Measurements from ENCODE around the gene FPR1.

FPR1 gene

DNA sequence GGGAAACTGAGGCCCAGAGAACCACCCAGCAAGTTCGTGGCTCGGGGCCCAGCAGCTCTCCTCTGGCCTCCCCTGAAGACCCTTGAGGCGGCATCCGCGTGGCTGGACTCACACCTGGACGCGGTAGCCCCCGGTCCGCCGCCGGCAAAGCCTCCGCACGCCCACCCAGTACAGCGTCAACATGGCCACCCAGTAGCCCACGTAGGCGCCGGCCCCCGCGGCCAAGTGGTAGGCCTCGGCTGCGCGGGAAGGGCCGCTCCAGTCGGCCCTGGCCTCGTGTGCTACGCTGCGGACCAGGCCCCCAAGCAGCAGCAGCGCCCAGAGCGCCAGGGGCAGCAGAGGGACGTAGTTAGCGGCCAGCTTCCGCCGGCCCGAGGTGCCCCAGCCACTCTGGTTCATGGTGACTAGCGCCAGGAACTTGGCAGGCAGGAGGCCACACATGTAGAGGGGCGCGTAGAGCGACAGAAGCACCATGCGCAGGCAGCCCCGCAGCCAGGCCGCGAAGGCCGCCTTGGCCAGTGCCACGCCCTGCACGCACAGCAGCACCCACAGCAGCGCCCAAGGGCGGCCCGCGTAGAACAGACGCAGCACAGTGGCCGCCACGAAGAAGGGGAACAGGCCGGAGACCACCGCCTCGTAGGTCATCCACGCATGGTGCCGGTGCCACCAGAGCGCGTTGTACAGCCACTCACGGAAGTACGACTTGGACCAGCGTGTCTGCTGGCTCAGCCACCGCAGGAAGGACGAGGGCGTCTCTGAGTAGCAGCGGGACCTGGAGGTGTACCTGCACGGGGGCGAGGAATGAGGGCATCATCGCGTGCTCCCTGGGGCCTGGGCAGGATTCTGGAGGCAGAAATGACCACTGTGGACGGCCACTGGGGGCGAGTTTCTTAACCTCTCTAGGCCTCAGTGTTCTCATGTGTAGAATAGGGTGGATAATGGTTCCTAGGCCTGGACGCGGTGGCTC is 38.1 kb downstream of the FPR1 start:
- Histone ChIP-seq H3K9ac (ENCODE audit: low read depth, low read length) (no peak overlapping the region), H3K4me1 (ENCODE audit: insufficient read depth, low read length) (no peaks in the 10 kb centered on the region), H3K36me3 (ENCODE audit: insufficient read depth, low read length) (no peaks in the 10 kb centered on the region), H3K9me3 (ENCODE audit: control insufficient read depth, insufficient read depth, low read length) (no peaks in the 10 kb centered on the region)

GRCh38 chr19:51712461-51713081 is 39.1 kb downstream of the FPR1 start:
- H3K9me3 ChIP-seq (ENCODE audit: control insufficient read depth, insufficient read depth, low read length): no peaks in the 10 kb centered on the region
- H3K36me3 ChIP-seq (ENCODE audit: insufficient read depth, low read length): no peaks in the 10 kb centered on the region
- H3K4me1 ChIP-seq (ENCODE audit: insufficient read depth, low read length): no peaks in the 10 kb centered on the region
- H3K9ac ChIP-seq (ENCODE audit: low read depth, low read length): no peak overlapping the region

DNA sequence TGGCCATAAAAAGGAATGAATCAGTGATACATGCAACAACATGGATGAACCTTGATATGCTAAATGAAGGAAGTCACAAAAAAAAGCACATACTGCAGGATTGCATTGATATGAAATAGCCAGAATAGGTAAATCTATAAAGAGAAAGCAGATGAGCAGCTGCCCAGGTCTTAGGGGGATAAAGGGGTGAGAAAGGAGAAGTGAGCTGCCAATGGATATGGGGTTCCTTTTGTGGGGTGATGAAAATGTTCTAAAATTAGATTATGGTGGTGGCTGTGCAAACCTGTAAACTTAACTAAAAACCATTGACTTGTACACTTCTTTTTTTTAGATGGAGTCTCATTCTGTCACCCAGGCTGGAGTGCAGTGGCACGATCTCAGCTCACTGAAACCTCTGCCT is 40.0 kb downstream of the FPR1 start:
- Histone ChIP-seq H3K9me3 (ENCODE audit: control insufficient read depth, insufficient read depth, low read length) (no peaks in the 10 kb centered on the region), H3K9ac (ENCODE audit: low read depth, low read length) (no peak overlapping the region), H3K4me1 (ENCODE audit: insufficient read depth, low read length) (no peaks in the 10 kb centered on the region), H3K36me3 (ENCODE audit: insufficient read depth, low read length) (no peaks in the 10 kb centered on the region)

DNA sequence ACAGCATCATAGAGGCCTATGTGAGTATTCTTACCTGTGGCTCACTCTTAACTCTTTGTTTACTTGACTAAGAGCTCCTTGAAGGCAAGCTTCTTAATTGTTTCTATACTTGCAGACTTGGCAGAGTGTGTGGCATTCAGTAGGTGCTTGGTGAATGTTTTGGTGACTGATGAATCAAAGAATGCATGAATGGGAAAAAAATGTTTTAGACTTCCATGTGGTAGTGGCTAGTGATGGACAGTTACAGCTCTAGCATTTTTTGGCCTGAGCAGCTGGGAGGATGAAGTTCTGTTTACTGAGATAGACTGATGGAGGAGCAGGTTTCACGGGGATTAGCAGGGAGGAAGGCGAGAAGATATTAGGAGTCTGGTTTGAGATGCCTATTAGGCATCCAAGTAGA is 41.5 kb downstream of the FPR1 start:
- Histone ChIP-seq H3K4me1 (ENCODE audit: insufficient read depth, low read length) (no peaks in the 10 kb centered on the region), H3K9ac (ENCODE audit: low read depth, low read length) (no peak overlapping the region), H3K9me3 (ENCODE audit: control insufficient read depth, insufficient read depth, low read length) (no peaks in the 10 kb centered on the region), H3K36me3 (ENCODE audit: insufficient read depth, low read length) (no peaks in the 10 kb centered on the region)

DNA sequence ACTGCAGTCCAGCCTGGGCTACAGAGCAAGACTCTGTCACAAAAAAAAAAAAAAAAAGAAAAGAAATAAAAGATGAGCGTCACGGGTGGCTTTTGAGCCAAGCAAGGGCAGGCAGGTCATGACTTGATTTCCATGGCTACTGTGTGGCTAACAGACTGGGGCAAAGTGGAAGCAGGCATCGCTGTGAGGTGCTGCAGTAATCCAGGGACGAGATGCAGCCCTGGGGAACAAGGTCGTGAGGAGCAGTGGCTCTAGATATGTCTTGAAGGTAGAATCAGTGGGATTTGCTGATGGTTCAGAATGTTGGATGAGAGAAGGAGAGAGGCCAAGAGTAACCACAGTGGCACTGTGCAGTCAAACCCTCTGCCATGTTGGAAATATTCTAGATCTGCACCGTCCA is 42.1 kb downstream of the FPR1 start:
- H3K4me1 ChIP-seq (ENCODE audit: insufficient read depth, low read length): no peaks in the 10 kb centered on the region
- H3K9ac ChIP-seq (ENCODE audit: low read depth, low read length): no peak overlapping the region
- H3K9me3 ChIP-seq (ENCODE audit: control insufficient read depth, insufficient read depth, low read length): no peaks in the 10 kb centered on the region
- no peaks in the 10 kb centered on the region for H3K36me3 ChIP-seq (ENCODE audit: insufficient read depth, low read length)

GRCh38 chr19:51708811-51709210 is 42.9 kb downstream of the FPR1 start:
- Histone ChIP-seq H3K9ac (ENCODE audit: low read depth, low read length) (no peak overlapping the region), H3K36me3 (ENCODE audit: insufficient read depth, low read length) (no peaks in the 10 kb centered on the region), H3K4me1 (ENCODE audit: insufficient read depth, low read length) (no peaks in the 10 kb centered on the region), H3K9me3 (ENCODE audit: control insufficient read depth, insufficient read depth, low read length) (no peaks in the 10 kb centered on the region)

DNA sequence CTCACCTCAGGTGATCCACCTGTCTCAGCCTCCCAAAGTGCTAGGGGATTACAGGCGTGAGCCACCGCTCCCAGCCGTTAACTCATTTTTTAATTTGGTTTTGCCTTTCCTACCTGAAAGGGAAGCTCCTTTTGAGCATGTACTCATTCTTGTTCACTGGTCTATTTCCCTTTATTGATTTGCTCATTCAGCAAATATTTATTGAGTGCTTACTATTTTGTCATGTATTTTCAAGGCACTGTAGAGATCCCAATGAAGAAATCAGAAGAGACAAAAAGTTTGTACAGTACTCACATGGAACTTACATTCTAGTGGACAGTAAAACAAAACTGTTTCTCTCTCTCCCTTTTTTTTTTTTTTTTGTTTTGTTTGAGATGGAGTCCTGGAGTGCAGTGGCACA is 44.8 kb downstream of the FPR1 start:
- Histone ChIP-seq H3K36me3 (ENCODE audit: insufficient read depth, low read length) (no peaks in the 10 kb centered on the region), H3K9ac (ENCODE audit: low read depth, low read length) (no peak overlapping the region), H3K4me1 (ENCODE audit: insufficient read depth, low read length) (no peaks in the 10 kb centered on the region; the same call in 1 of the 2 replicates), H3K9me3 (ENCODE audit: control insufficient read depth, insufficient read depth, low read length) (no peaks in the 10 kb centered on the region)

DNA sequence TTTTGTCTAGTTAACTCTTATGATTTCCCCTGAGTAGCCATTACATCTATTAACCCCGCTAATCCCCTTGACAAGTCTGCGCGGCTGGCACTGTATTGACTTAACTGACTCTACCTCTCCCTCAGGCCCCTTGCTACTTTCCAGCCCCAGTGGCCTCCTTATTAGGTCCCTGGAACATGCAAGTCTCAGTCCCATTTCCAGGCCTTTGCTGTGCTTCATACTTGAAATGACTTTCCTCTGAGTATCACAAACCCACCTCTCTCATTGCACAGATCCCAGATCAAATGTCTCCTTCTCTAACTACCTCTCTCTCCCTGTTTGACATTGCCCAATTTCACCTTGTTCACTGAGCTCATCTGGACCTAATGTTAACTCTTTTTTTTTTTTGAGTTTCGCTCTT is 45.4 kb downstream of the FPR1 start:
- no peaks in the 10 kb centered on the region for H3K9me3 ChIP-seq (ENCODE audit: control insufficient read depth, insufficient read depth, low read length)
- H3K4me1 ChIP-seq (ENCODE audit: insufficient read depth, low read length): peaks cover 4% of the 10 kb centered on the region; the same call in 1 of the 2 replicates
- no peak overlapping the region for H3K9ac ChIP-seq (ENCODE audit: low read depth, low read length)
- H3K36me3 ChIP-seq (ENCODE audit: insufficient read depth, low read length): no peaks in the 10 kb centered on the region

DNA sequence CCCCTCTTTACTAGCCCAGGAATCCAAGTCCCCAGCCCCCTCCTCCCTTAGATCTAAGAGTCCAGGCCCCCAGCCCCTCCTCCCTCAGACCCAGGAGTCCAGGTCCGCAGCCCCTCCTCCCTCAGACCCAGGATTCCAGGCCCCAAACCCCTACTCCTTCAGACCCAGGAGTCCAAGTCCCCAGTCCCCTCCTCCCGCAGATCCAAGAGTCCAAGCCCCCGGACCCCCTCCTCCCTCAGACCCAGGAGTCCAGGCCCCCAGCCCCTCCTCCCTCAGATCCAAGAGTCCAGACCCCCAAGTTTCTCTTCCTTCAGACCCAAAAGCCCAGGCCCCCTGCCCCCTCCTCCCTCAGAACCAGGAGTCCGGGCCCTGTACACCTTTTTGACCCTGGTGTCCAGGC is 47.1 kb downstream of the FPR1 start:
- peak overlapping the region; percentile 78 for H3K9ac ChIP-seq (ENCODE audit: low read depth, low read length)
- no peaks in the 10 kb centered on the region for H3K9me3 ChIP-seq (ENCODE audit: control insufficient read depth, insufficient read depth, low read length)
- H3K4me1 ChIP-seq (ENCODE audit: insufficient read depth, low read length): peaks cover 7% of the 10 kb centered on the region; the same call in 1 of the 2 replicates
- no peaks in the 10 kb centered on the region for H3K36me3 ChIP-seq (ENCODE audit: insufficient read depth, low read length)

- peaks cover 7% of the 10 kb centered on the region; the same call in 1 of the 2 replicates for H3K4me1 ChIP-seq (ENCODE audit: insufficient read depth, low read length)
- H3K9ac ChIP-seq (ENCODE audit: low read depth, low read length): peak overlapping the region; percentile 78
- no peaks in the 10 kb centered on the region for H3K36me3 ChIP-seq (ENCODE audit: insufficient read depth, low read length)
- no peaks in the 10 kb centered on the region for H3K9me3 ChIP-seq (ENCODE audit: control insufficient read depth, insufficient read depth, low read length)
Measured at GRCh38 chr19:51703575-51704515, 47.8 kb downstream of the FPR1 start.

DNA sequence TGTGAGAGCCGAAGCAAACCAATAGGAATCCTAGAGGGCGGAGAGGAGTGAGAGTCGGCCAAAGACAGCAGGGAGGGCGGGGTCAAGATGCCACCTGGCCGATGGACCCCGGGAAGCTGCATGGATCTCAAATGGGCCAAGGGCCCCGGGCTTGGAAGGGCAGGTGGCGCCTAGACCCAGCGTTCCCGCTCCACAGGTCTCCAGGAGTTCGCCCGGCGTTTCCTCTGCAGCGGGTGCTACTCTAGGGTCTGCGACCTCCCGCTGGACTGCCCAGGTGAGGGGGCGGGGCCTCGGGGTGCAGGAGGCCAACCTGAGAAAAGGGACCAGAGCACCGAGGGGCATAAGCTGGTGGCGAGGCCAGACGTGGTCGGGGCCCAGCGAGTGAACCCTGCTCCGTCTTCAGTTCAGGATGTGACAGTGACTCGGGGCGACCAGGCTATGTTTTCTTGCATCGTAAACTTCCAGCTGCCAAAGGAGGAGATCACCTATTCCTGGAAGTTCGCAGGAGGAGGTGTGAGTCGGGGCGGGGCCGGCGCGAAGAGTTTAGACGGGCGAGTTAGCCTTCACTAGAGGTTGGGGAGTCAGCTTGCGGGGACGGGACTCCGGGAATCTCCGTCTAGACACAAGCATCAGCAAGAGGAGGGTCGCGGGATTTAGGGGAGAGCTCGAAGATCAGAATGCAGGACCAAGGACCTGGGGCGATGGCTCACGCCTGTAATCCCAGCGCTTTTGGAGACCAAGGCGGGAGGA is 48.7 kb downstream of the FPR1 start:
- Histone ChIP-seq H3K36me3 (ENCODE audit: insufficient read depth, low read length) (no peaks in the 10 kb centered on the region), H3K9me3 (ENCODE audit: control insufficient read depth, insufficient read depth, low read length) (no peaks in the 10 kb centered on the region), H3K4me1 (ENCODE audit: insufficient read depth, low read length) (peaks cover 7% of the 10 kb centered on the region; the same call in 1 of the 2 replicates), H3K9ac (ENCODE audit: low read depth, low read length) (peak overlapping the region; percentile 78; the same call in 1 of the 2 replicates)

GRCh38 chr19:51702103-51702824 is 49.4 kb downstream of the FPR1 start:
- H3K9ac ChIP-seq (ENCODE audit: low read depth, low read length): peak overlapping the region; percentile 78

DNA sequence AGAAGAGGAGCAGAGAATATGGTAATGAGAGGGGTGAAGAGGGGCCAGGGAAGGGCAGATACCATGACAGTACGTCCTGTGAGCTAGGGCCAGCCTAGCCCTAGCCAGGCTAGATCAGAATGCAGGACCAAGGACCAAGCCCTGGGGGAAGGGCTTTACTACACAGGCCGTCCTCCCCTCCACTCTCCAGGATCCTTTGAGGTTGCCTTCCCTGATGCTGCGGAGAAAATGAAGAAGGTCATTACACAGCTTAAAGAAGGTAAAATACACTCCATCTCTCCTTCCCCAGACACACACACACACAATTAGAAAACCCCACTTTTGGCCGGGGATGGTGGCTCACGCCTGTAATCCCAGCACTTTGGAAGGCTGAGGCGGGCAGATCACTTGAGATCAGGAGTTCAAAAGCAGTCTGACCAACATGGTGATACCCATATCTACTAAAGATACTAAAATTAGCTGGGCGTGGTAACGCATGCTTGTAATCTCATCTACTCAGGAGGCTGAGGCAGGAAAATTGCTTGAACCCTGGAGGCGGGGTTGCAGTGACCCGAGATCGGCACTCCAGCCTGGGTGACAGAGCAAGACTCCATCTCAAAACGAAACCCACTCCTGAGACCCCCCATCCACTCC is 50.1 kb downstream of the FPR1 start:
- no peaks in the 10 kb centered on the region for H3K36me3 ChIP-seq (ENCODE audit: insufficient read depth, low read length)
- no peaks in the 10 kb centered on the region for H3K9me3 ChIP-seq (ENCODE audit: control insufficient read depth, insufficient read depth, low read length)
- peaks cover 7% of the 10 kb centered on the region; the same call in 1 of the 2 replicates for H3K4me1 ChIP-seq (ENCODE audit: insufficient read depth, low read length)
- peak overlapping the region; percentile 78 for H3K9ac ChIP-seq (ENCODE audit: low read depth, low read length)

More at GRCh38 chr19:51702103-51702824, 49.4 kb downstream of the FPR1 start:
- H3K4me1 ChIP-seq (ENCODE audit: insufficient read depth, low read length): peaks cover 7% of the 10 kb centered on the region; the same call in 1 of the 2 replicates
- H3K9me3 ChIP-seq (ENCODE audit: control insufficient read depth, insufficient read depth, low read length): no peaks in the 10 kb centered on the region
- H3K36me3 ChIP-seq (ENCODE audit: insufficient read depth, low read length): no peaks in the 10 kb centered on the region

All from ES-I3 (cell line).